ENCODE data around the gene NOC4L. TPM values are rescaled to one million over a fixed set of nuclear protein-coding genes. Genes with fewer than 3 reads are reported as not detected.

The NOC4L gene
- total RNA-seq, 2 experiments from 2014 or later = 31.0 to 47.6 TPM

DNA sequence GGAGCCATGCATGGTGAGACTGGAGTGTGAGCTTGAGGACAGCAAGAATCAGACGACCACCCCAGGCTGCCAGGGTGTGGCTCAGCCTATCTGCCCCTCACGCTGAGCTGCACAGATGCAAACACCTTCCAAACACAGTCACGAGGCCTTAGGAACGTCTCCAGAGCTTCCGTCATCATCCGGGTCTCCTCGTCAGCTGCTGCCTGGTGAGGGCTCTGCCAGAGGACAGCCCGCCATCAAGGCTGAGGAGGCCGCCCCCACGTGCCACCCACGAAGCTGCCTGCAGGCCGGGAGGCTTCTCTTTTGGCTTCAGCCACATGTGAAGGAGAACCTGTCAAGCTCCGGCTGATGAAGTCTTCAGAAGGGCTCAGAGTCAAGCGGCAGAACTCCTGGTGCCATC is 13.6 kb upstream of the NOC4L start:
- Histone ChIP-seq H3K36me3 (ENCODE audit: insufficient read depth, low read length) (peaks cover 36% of the 10 kb centered on the region), H3K9me2 (ENCODE audit: insufficient read depth, low read length) (no peaks in the 10 kb centered on the region), H3K27ac (ENCODE audit: low read depth, low read length, poor library complexity, severe bottlenecking) (no peak overlapping the region), H3K4me3 (ENCODE audit: low read depth, low read length, poor library complexity, severe bottlenecking) (no peak overlapping the region), H3K79me2 (ENCODE audit: insufficient read depth, low read depth, low read length) (no peaks in the 10 kb centered on the region), H3K4me2 (ENCODE audit: low read length) (no peak overlapping the region), H4K20me1 (ENCODE audit: insufficient read depth, low read length) (no peaks in the 10 kb centered on the region), H3K4me1 (ENCODE audit: insufficient read depth, low read length, poor library complexity, severe bottlenecking) (no peaks in the 10 kb centered on the region), H2AFZ (ENCODE audit: low read length) (no peak overlapping the region), H3K9me3 (ENCODE audit: low read length) (peaks cover 16% of the 10 kb centered on the region; the same call in 1 of the 2 replicates)
- BruUV-seq (replicated peaks) = no TSS peak
- DNase-seq (ENCODE audit: low spot score) = no peak
- ChIA-PET CTCF (ENCODE audit: unreplicated experiment) (no interaction called here), POLR2A (no interaction called here)
- intact Hi-C loops (cut with micrococcal nuclease; ENCODE audit: unreplicated experiment) = no loop called here
- no peak for TF ChIP-seq EZH2phosphoT487 (IDR thresholded peaks at IDR 0.05; ENCODE audit: borderline replicate concordance, low read depth, low read length)
- TF ChIP-seq, protein P1, sequence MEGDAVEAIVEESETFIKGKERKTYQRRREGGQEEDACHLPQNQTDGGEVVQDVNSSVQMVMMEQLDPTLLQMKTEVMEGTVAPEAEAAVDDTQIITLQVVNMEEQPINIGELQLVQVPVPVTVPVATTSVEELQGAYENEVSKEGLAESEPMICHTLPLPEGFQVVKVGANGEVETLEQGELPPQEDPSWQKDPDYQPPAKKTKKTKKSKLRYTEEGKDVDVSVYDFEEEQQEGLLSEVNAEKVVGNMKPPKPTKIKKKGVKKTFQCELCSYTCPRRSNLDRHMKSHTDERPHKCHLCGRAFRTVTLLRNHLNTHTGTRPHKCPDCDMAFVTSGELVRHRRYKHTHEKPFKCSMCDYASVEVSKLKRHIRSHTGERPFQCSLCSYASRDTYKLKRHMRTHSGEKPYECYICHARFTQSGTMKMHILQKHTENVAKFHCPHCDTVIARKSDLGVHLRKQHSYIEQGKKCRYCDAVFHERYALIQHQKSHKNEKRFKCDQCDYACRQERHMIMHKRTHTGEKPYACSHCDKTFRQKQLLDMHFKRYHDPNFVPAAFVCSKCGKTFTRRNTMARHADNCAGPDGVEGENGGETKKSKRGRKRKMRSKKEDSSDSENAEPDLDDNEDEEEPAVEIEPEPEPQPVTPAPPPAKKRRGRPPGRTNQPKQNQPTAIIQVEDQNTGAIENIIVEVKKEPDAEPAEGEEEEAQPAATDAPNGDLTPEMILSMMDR (conservative IDR thresholded peaks at IDR 0.05; ENCODE audit: low read length) = no peak

DNA sequence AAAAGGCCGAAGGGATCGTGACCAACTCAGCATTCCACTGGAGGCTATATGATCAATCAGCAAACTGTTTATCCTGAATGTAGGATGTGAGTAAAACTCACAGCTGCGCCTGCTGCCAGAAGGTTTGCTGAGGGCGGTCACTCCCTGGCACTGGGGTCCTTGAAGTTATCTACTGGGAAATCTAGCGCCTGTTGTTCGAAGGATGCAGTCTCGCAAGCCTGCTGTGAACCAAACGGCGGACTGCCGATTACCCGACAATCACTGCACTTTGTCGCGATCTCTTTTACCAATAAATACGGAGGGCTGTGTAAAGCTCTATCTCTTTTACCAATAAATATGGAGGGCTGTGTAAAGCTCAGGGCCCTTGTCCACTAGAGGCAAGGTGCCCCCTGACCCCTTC is 13.0 kb upstream of the NOC4L start:
- Histone ChIP-seq H3K27ac (ENCODE audit: low read depth, low read length, poor library complexity, severe bottlenecking) (no peak overlapping the region), H3K36me3 (ENCODE audit: insufficient read depth, low read length) (peaks cover 31% of the 10 kb centered on the region), H3K9me2 (ENCODE audit: insufficient read depth, low read length) (no peaks in the 10 kb centered on the region), H3K4me1 (ENCODE audit: insufficient read depth, low read length, poor library complexity, severe bottlenecking) (no peaks in the 10 kb centered on the region), H3K9me3 (ENCODE audit: low read length) (peaks cover 16% of the 10 kb centered on the region; the same call in 1 of the 2 replicates), H3K4me3 (ENCODE audit: low read depth, low read length, poor library complexity, severe bottlenecking) (no peak overlapping the region), H4K20me1 (ENCODE audit: insufficient read depth, low read length) (no peaks in the 10 kb centered on the region), H3K4me2 (ENCODE audit: low read length) (no peak overlapping the region), H3K79me2 (ENCODE audit: insufficient read depth, low read depth, low read length) (no peaks in the 10 kb centered on the region), H2AFZ (ENCODE audit: low read length) (no peak overlapping the region)
- DNase-seq (ENCODE audit: low spot score) = no peak
- no TSS peak for BruUV-seq (replicated peaks)
- ChIA-PET POLR2A (no interaction called here), CTCF (ENCODE audit: unreplicated experiment) (no interaction called here)
- intact Hi-C loops (cut with micrococcal nuclease; ENCODE audit: unreplicated experiment) = no loop called here
- TF ChIP-seq, protein P1 (conservative IDR thresholded peaks at IDR 0.05; ENCODE audit: low read length) = no peak
- TF ChIP-seq EZH2phosphoT487 (IDR thresholded peaks at IDR 0.05; ENCODE audit: borderline replicate concordance, low read depth, low read length) = no peak

DNA sequence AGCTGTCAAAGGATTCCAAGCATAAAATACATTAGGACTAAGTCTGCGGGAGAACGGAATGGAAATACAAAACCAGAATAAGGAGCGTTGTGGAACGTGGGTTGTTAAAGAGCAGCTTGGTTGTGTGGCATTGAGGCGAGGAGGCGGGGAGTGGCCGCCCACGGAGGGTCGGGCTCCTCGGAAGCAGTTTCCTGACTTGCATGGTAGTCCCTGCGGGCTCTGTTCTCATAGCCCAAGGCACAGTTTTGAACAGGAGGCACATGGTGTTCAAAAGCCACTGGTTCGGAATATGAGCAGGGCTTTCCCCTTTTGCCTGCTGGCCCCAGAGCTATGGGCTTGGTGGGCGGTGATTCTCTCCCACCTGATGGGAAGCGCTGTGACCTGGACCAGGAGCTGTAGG is 12.3 kb upstream of the NOC4L start:
- CTCF ChIA-PET (ENCODE audit: unreplicated experiment) = no interaction called here
- H3K9me3 ChIP-seq (ENCODE audit: low read length) = peaks cover 16% of the 10 kb centered on the region; the same call in 1 of the 2 replicates
- no TSS peak for BruUV-seq (replicated peaks)

More for the DNA sequence above, 12.3 kb upstream of the NOC4L start:
- Histone ChIP-seq H3K4me3 (ENCODE audit: low read depth, low read length, poor library complexity, severe bottlenecking) (no peak overlapping the region), H4K20me1 (ENCODE audit: insufficient read depth, low read length) (no peaks in the 10 kb centered on the region), H3K36me3 (ENCODE audit: insufficient read depth, low read length) (peaks cover 30% of the 10 kb centered on the region), H2AFZ (ENCODE audit: low read length) (no peak overlapping the region), H3K79me2 (ENCODE audit: insufficient read depth, low read depth, low read length) (no peaks in the 10 kb centered on the region), H3K4me1 (ENCODE audit: insufficient read depth, low read length, poor library complexity, severe bottlenecking) (no peaks in the 10 kb centered on the region), H3K4me2 (ENCODE audit: low read length) (no peak overlapping the region), H3K9me2 (ENCODE audit: insufficient read depth, low read length) (no peaks in the 10 kb centered on the region), H3K27ac (ENCODE audit: low read depth, low read length, poor library complexity, severe bottlenecking) (no peak overlapping the region)
- TF ChIP-seq, protein P1 (conservative IDR thresholded peaks at IDR 0.05; ENCODE audit: low read length) = no peak
- TF ChIP-seq EZH2phosphoT487 (IDR thresholded peaks at IDR 0.05; ENCODE audit: borderline replicate concordance, low read depth, low read length) = no peak
- intact Hi-C loops (cut with micrococcal nuclease; ENCODE audit: unreplicated experiment) = no loop called here
- POLR2A ChIA-PET = no interaction called here
- DNase-seq (ENCODE audit: low spot score) = no peak
